GM12801 (cell line): Measurements from ENCODE around the gene PCCA.

Source experiments
- CTCF ChIP-seq: IDR thresholded peaks from one replicate; pipeline ENCODE4 v1.5.1; 2011; ENCODE audit warnings: control low read depth; ENCODE audit not compliant: insufficient read length; ENCODE audit errors: extremely low read depth

PCCA gene

GRCh38 chr13:100434010-100434763 lies 345.3 kb downstream of the PCCA start:
- no peak for TF ChIP-seq CTCF

GRCh38 chr13:100436099-100436498 lies 347.2 kb downstream of the PCCA start:
- TF ChIP-seq CTCF = no peak

- TF ChIP-seq CTCF = no peak
Measured at GRCh38 chr13:100438059-100438788, 349.3 kb downstream of the PCCA start.

- TF ChIP-seq CTCF = no peak
Measured at GRCh38 chr13:100439247-100439970, 350.5 kb downstream of the PCCA start.

- TF ChIP-seq CTCF = no peak
Measured at GRCh38 chr13:100440751-100441425, 352.0 kb downstream of the PCCA start.

GRCh38 chr13:100442095-100442832 lies 353.4 kb downstream of the PCCA start:
- TF ChIP-seq CTCF = no peak
